PFSK-1 (cell line): ENCODE data around the gene ZNF730.

ENCODE experiments used
- POLR2AphosphoS5 ChIP-seq: IDR thresholded peaks from 2 replicates; pipeline ENCODE4 v1.6.1; 2012; ENCODE audit warnings: low read depth, mild to moderate bottlenecking, control low read depth, low read length, moderate library complexity
- TAF1 ChIP-seq: IDR thresholded peaks from 2 replicates; pipeline ENCODE4 v1.6.1; 2012; ENCODE audit warnings: low read length, control low read depth, borderline replicate concordance; ENCODE audit not compliant: insufficient read depth

GRCh38 chr19:23098286-23098685 is 18.5 kb upstream of the ZNF730 start:
- TF ChIP-seq POLR2AphosphoS5 (no peak), TAF1 (no peak)
